Glomerular visceral epithelial cell (primary cell): ENCODE measurements around the gene TUBGCP6.
"Not testable (repeated sequence)": the region's sequence is repeated elsewhere in the genome, so short reads cannot be mapped to it uniquely, and the experiment has no call there.

Experiments
- DNase-seq: peaks from one replicate; pipeline ENCODE4 v3.0.0-alpha.2; 2016; ENCODE audit errors: extremely low spot score

The TUBGCP6 gene

GRCh38 chr22:50278956-50279619 is 34.3 kb upstream of the TUBGCP6 start:
- DNase-seq, result no peak

GRCh38 chr22:50278461-50278860 is 33.6 kb upstream of the TUBGCP6 start:
- DNase-seq, result no peak

- no peak for DNase-seq
Observed at GRCh38 chr22:50277761-50278160, 32.9 kb upstream of the TUBGCP6 start.

GRCh38 chr22:50276143-50276542 is 31.3 kb upstream of the TUBGCP6 start:
- peak; percentile 35 for DNase-seq

- DNase-seq, result no peak
Observed at GRCh38 chr22:50275181-50276055, 30.6 kb upstream of the TUBGCP6 start.

- DNase-seq, result no peak
Observed at GRCh38 chr22:50274771-50275170, 29.9 kb upstream of the TUBGCP6 start.

GRCh38 chr22:50274311-50274710 is 29.5 kb upstream of the TUBGCP6 start:
- DNase-seq, result peak; percentile 60

GRCh38 chr22:50273781-50274180 is 29.0 kb upstream of the TUBGCP6 start:
- not testable (repeated sequence) for DNase-seq

GRCh38 chr22:50273352-50273751 is 28.5 kb upstream of the TUBGCP6 start:
- not testable (repeated sequence) for DNase-seq

- no peak for DNase-seq
Observed at GRCh38 chr22:50272044-50272802, 27.4 kb upstream of the TUBGCP6 start.

- peak; percentile 65 for DNase-seq
Observed at GRCh38 chr22:50271519-50271970, 26.7 kb upstream of the TUBGCP6 start.

- peak; percentile 69 for DNase-seq
Observed at GRCh38 chr22:50270666-50271394, 26.0 kb upstream of the TUBGCP6 start.

GRCh38 chr22:50269970-50270665 is 25.3 kb upstream of the TUBGCP6 start, which contains the start of gene MAPK11:
TSS of gene MAPK11 (minus strand) at chr22:50270380. CDS start at chr22:50270292, 88 bp downstream.
- DNase-seq, result peak; percentile 45

- DNase-seq, result no peak
Observed at GRCh38 chr22:50269573-50269969, 24.7 kb upstream of the TUBGCP6 start.

- no peak for DNase-seq
Observed at GRCh38 chr22:50268655-50269113, 23.9 kb upstream of the TUBGCP6 start.

- DNase-seq, result no peak
Observed at GRCh38 chr22:50267591-50268390, 23.0 kb upstream of the TUBGCP6 start.

GRCh38 chr22:50266994-50267393 is 22.2 kb upstream of the TUBGCP6 start:
- no peak for DNase-seq

- DNase-seq, result no peak
Observed at GRCh38 chr22:50264946-50265669, 20.3 kb upstream of the TUBGCP6 start.

GRCh38 chr22:50264104-50264745 is 19.4 kb upstream of the TUBGCP6 start:
- no peak for DNase-seq
